GM19452 (cell line): ENCODE results near the gene MUC22.
"Not testable (repeated sequence)": the region's sequence is repeated elsewhere in the genome, so short reads cannot be mapped to it uniquely, and the experiment has no call there.

ENCODE experiments used
- ATAC-seq: cut with Tn5 transposase; IDR thresholded peaks from one replicate; pipeline ENCODE4 v1.9.1; 2021; ENCODE audit not compliant: unreplicated experiment

The MUC22 gene

DNA sequence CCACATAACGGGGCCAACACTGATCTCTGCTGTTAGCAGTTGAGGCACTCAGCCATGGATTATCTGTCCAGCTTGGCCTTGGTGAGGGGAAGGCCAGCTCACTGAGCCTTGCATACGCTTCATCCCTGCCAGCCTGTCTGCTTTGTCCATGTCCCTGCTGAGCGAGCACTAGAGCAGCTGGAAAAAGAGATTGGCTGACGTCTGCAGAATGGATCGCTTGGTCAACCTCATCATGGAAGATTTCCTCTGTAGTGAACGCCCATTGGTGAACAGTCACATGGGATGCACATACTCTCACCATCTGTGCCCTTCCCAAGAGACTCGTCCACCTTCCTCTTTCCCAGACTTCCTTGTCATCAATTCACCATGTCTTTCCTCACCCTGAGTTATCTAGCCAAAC, 26.9 kb downstream of the MUC22 start:
- ATAC-seq: no peak

DNA sequence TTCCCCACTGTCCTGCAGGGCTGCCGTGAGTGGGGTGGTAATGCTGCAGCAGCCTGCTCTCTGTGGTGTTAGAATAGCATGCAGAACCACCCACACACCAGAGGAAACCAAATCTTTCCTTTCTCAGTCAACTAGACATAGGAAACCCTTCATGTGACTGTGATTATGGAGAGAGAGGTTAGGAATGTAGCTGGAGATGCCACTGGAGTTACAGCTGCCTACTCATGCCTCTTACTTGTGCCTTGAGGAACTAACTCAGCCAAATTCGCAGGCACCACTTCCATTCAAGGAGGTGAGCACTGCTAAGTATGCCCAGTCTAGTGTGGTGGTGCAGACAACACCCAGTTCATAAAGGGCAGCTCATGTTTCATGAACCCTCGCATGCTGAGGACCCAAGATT, 27.4 kb downstream of the MUC22 start:
- ATAC-seq: no peak

DNA sequence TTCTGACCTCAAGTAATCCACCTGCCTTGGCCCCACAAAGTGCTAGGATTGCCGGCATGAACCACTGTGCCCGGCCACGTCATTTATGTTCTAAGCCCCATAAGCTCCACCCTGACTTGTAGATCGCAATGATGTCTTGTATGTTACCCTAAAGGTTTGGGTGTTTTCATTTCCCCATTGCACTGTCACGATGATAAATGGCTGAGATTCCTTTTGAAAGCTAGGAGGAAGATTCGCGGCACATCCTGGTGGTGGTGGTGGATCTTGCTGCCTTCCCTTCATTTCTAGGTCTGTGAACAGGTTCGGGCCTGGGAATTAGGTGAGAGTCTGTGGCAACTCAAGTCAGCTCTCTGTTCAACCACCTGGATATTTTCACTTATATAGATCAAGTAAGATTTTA, 28.3 kb downstream of the MUC22 start:
- ATAC-seq: no peak

DNA sequence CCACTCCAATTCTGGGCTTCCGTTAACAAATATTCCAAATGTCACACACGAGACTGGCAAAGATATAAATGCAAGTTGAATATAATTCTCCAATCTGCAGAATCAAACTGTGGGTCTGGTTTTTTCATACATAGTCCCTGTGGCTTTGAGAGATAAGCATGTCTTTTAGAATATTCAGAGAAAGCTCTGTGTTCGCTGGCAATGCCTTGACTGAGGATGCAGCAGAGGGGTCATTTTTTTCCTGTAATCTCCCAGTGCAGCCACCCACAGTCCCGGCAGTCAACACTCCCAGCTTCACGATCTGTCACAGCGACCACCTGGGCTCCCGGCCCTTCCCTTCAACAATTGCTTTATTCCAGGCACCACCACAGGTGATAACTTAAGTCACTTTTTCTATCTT, 30.5 kb downstream of the MUC22 start:
- no peak for ATAC-seq

DNA sequence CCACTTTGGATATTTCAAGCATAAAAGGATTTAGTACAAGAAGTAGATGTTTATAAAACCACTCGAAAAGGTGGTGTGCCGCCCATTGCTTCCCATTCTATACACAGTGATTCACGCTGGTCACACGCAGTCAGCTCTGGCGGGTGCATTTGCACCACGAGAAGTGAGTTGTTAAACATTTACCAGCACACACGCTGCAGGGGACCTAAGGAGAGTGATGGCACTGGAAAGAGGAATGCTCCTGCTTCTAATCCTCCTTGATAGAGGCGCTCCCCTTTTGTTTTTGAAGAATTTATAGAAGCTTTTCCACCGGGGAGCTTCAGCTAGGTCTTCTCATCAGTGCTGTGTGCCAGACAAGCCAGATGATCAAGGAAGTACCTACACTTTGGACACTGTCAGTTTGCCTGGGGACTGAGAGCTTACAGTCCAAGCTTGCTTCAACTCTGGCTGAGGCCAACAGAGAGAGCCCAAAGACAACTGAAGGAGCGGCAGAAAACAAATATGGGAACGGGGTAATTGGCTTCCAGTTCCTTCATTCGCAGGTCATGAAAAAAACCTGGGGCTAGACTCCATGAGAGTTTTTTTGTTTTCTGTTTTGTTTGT, 31.2 kb downstream of the MUC22 start:
- ATAC-seq: no peak

DNA sequence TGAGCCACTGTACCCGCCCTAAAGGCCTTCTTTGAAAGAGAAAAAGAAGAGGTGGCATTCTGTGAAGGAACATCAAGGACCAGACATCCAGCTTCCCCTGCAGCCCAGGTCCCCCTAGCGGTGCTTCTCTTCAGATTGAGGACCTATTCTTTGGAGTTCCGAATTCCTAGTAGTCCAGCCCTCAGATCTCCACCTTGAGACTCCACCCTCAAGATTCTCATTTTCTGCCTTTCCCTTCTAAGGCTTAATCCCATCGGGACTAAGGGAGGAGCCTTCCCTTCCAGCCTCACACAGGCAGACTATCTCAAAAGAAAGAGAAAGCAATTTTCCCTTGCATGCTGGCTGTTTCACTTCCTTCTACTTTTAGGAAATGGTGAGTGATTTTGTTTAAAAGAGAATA, 32.5 kb downstream of the MUC22 start:
- ATAC-seq: no peak

DNA sequence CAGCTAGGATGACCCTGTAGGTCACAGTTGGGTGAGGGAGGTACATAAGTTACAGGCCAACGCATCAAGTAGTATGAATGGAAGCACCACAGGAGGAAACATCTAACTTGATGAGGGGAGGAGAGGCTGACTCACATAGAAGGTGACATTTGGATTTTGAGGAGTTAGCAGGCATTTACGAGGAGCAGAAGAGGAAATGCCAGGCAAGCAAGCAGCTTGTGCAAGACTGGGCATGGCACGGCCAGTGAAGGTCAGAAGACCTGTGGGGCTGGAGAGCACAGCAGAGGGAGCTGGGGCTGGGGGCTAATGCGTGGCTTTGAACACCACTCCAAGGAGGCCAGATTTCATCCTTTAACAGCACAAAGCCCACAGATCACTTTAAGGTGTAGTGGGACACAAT, 37.8 kb downstream of the MUC22 start:
- no peak for ATAC-seq

DNA sequence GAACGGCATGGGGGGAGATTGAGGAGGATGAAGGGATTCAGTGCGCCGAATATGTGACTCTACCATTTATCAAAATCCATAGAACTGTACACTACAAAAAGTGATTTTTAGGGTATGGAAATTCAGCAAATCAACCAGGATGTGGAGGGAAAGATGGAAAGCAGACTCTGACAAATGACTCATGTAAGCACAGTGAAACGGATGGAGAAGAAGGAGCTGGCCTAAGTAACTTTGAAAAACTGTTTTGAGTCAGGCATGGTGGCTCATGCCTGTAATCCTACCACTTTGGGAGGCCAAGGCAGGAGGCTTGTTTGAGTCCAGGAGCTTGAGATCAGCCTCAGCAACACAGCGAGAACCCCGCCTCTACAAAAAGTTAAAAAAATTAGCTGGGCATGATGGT, 39.2 kb downstream of the MUC22 start:
- no peak for ATAC-seq

DNA sequence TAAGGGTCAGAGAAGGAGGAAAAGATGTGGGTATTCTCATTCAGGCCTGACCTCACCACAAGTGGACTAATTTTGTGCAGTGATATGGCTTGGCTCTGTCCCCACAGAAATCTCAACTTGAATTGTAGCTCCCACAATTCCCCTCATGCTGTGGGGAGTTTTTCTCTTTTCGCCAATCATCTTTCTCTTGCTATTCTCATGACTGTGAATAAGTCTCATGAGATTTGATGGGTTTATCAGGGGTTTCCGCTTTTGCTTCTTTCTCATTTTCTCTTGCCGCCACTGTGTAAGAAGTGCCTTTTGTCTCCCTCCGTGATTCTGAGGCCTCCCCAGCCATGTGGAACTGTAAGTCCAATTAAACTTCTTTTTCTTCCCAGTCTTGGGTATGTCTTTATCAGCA, 42.9 kb downstream of the MUC22 start:
- ATAC-seq: not testable (repeated sequence)

DNA sequence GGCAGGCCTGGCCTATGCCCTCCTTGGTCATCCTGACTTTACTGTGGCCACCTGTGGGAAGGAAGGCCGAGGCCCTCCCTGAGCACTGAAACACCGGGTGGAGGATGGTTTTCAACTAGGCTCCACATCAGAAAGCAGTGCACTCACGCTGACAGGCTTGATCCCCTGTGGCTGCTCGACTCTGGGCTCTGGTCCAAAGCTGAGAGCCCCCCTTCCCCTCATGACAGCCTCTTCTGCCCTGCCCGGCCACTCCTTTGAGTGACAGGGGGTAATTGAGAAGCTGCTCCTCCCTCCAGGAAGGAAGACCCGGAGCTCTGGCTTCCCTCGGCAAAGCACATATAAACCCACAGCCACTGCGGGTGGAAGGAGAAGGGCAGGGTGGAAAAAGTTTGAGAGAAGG, 43.6 kb downstream of the MUC22 start:
- no peak for ATAC-seq

DNA sequence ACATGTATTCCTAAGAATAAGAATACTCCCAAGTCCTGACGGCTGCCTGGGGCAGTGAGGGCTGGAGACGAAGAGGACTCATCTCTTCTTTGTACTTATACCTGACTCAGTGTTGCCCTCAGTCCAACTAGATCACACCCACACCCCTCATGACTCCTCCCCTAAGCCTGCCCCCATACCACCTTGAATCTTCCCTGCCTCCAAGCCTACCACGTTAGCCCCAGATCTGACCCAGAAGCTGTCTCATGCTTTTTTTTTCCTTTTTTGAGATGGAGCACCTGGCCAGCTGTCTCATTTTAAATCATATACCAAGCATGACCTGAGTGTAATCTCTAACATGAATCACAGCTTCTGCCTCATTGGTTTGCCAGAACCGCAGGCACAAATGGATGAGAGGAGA, 45.2 kb downstream of the MUC22 start:
- ATAC-seq: no peak

DNA sequence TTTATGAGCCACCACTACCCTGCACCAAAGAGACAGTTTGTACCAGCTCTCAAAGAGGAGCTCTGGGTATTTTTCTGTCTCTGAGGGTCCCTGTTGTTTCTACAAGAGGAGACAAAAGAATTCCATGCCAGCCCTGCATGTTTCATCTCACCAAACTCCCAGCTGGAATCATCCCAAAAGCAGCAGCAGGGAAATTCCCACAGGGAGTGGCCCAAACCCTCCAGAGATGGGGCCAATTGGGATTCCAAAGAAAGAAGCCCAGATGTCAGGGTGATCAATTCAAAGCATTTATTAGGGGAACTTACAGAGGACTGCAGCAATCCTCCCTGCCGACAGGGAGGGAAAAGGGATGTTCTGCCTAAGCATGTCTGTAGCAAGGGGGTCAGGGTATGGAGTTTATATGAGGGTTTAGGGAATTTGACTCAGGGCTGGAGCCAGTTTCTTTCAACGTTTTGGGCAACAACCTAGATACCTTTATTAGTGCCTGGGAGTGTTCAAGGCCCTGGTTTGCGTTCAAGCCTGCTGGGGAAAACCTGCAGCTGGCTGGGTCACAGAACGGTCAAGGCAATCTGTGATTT, 47.2 kb downstream of the MUC22 start:
- no peak for ATAC-seq

DNA sequence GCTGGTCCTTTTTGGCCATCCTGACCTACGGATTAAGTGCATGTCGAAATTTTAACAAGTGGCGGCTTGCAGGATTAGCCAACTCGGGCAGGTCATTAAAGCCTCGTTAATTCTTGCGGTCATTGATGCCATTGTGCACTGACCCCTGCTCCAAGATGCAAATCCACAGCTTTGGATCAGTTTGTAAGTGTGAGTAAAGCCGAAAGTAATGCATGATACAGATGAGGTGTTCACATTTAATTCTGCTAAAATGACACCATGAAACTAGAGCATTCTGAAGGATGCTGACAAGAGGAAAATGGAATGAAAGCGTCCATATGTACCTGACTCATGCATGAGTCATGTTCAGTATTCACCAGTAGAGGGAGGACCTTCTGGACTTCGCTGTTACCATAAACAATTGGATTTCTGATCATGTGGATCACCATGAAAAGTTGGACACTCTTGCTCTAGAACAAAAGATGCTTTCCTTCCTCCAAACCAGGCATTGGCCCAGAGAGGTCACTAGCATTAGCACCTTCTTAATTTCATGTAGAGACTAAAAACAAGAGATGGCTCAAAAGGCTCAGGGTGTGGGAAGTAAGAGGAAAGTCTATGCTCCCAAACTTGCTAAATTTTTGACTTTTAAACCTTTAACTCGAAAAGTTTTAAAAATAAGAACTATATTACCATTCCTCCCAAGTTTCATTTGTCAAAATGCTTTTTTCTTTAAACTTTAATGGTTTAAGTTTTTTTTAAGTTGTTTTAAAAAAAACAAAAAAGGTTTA, 48.0 kb downstream of the MUC22 start:
- ATAC-seq: no peak

DNA sequence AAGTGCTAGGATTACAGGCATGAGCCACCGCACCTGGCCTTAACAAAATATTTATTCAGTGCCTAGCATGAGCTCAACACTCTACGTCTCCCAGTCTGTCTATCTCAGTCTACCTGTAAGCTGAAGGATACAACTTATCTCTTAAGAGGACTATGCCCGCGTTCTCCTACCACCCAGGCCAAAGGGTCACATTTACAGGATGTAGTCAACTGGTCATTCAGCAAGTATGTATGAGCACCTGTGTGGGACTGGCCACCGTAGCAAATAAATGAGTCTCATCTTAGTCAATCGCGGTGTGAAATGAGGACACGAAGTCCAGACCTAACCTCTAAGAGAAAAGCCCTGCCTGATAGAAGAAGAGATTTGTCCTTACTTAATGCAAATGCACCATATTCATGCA, 49.9 kb downstream of the MUC22 start:
- no peak for ATAC-seq

DNA sequence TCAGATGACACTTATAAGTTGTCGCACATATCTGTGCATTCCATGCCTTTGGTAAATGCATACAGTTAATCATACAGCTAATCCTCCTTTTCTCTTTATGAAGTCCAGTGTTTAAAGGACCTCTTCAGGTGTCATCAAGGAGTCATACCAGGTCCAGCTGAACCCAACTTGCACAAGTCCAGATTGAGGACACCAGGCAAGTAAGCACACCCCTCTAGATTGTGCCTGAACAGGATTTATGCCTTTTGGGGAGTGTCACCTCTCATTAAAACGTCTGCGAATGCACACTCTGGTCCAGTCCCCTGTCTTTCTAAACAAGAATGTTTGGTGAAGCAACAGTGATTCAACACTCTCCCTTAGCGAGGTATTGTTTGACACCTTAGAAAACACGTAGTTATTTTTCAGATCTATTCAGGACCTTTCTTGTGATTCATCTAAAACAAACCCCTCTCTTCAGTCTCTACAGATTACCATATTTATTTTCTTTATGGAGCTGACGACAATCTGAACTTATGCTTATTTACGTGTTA, 53.7 kb downstream of the MUC22 start:
- ATAC-seq: no peak

DNA sequence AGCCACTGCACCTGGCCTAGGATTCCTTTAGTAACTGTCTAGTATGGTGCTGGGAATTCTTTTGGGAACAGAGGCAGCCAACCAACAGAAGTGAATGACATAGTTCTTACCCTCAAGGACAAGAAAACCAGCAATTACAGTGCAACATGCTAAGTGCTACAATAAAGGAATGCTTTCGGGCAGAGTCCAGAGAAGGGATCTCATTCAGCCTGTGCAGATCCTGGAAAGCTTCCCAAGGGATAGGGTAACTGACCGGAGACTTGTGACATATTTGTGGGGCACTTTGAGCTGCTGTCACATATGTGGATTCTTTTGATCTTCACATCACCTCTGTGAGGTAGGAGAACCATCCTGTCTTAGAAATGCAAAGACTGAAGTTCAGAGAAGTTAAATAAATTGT, 55.3 kb downstream of the MUC22 start:
- no peak for ATAC-seq

DNA sequence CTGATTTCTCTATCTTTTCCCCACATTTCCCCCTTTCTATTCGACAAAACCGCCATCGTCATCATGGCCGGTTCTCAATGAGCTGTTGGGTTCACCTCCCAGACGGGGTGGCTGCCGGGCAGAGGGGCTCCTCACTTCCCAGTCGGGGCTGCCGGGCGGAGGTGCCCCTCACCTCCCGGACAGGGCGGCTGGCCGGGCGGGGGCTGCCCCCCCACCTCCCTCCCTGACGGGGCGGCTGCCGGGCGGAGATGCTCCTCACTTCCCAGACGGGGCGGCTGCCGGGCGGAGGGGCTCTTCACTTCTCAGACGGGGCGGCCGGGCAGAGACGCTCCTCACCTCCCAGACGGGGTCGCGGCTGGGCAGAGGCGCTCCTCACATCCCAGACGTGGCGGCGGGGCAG, 56.8 kb downstream of the MUC22 start:
- ATAC-seq: not testable (repeated sequence)

DNA sequence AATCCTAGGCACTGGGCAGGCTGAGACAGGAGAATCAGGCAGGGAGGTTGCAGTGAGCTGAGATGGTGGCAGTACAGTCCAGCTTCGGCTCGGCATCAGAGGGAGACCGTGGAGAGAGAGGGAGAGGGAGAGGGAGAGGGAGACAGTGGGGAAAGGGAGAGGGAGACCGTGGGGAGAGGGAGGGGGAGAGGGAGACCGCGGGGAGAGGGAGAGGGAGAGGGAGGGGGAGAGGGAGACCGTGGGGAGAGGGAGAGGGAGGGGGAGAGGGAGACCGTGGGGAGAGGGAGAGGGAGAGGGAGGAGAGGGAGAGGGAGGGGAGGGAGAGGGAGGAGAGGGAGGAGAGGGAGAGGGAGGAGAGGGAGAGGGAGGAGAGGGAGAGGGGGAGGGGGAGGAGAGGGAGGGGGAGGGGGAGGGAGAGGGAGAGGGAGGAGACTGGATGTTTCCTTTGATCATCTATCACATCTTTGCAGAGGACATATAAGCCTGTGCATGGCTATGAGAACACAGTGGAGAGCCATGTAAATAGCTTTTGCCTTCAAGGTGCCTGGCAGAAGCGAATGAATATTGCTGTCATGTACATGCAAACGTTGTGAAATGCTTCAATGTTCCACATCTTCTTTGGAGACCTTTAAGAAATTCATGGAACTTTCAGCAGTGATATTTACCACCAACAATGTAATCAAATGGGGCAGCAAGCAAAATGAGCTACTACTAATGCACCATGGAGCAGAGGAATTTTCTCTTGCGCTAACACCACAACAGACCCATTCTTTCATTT, 57.8 kb downstream of the MUC22 start:
- not testable (repeated sequence) for ATAC-seq

DNA sequence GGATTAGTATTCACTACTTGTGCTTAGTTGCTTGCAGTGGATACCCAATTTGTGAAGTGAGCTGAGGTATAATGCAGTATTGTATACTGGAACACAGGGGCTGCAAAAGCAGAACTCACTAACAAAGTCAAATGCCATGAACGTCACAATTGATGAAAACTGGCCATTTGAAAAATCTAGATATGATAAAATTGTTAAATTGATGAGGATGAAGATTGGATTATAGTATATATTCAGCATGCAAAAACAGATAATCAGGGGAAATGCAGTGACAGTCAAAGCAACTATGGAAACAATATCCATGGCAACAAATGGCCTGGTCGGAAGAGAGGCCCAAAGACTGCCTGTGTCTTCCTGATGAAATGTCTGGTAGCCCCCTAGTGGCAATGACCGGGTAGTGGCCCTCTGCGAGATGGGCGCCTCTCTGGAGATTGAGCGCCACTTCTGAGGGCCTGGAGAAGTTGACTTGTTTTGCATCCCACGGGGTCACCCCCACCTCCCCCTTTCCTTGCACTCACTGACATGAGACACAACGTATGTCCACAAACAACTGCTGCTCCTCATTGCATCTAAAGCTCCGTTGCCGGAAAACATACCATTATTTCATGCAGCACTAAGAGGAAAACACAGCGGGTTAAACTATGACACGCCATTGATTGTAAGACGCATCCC, 58.5 kb downstream of the MUC22 start:
- peak; percentile 56 for ATAC-seq

DNA sequence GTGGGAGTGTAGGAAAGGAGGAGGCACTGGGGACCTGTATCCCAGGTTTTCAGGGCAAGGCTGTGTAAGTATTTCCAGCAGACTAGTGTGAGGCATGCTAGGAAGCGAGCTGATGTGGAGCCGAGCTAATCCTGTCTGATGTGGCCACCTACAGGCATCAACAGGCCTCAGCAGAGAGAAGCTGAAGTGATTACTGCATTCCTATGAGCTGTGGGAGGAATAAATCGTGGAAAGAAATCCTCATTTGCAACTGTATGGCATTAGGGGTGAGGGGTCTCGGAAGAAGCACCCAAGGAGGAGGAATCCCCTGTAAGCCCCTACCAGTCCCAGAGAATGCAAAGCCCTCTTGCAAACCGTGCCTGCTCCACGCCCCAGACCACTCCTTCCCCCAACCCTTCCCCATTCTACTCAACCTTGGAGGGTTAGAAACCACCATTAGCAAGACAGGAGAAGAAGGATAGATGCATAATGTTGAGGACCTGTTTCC, 60.5 kb downstream of the MUC22 start:
- no peak for ATAC-seq

DNA sequence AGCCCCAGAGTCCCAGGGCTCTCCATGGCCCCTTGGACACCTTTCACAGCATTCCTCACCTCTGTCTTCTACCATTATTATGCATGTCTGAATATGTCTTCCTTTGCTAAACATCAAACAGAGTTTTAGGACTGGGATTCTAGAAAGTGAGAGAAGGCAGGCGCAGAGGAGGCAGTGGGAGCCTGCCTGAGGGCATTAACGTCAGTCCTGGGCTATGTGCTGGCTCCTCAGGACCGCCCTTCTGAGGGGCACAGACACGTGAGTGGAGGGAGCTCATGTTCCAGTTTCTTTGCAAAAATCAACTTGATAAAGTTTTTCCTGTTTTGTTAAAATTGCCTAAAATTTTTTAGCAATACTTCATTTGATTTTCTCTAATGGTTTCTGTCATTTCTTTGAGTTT, 64.1 kb downstream of the MUC22 start:
- ATAC-seq: no peak
